GM12892 (cell line): ENCODE results near the gene FCGR2B.
"Not testable (repeated sequence)": the region's sequence is repeated elsewhere in the genome, so short reads cannot be mapped to it uniquely, and the experiment has no call there.

ENCODE experiments used
- DNase-seq: peaks from one replicate; pipeline ENCODE4 v3.0.0; 2011; ENCODE audit not compliant: insufficient read length
- FAIRE-seq: peaks from 2 replicates; lab custom pipeline; 2011; peaks lifted over from hg19 to GRCh38; lab: Jason Lieb, UNC
- POLR2A ChIP-seq: IDR thresholded peaks from 2 replicates; pipeline ENCODE4 v1.6.1; 2011; ENCODE audit warnings: low read depth, low read length, control low read depth
- POLR2AphosphoS5 ChIP-seq: IDR thresholded peaks from 2 replicates; pipeline ENCODE4 v1.6.1; 2011; ENCODE audit warnings: low read depth, low read length, control low read depth
- TAF1 ChIP-seq: IDR thresholded peaks from 2 replicates; pipeline ENCODE4 v1.6.1; 2011; ENCODE audit warnings: low read depth, mild to moderate bottlenecking, control low read depth, low read length, borderline replicate concordance

The FCGR2B gene

DNA sequence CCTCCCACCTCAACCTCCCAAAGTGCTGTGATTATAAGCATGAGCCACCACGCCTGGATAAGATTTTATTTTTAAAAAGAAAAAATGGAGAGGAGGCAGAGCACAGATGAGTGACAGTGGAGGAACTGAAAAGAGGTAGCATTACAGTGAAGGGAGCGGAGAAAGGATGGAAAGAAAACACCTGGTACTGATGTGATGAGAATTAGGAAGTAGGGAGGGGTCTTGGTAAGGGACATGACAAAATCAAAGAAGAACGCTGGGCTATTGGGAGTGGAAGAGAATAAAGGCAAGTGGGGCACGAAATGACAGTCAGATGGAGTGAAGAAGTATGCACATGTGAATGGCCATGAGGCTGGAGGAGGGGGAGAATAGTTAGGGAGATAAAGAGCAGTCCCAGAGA, 46.4 kb downstream of the FCGR2B start:
- no peak for DNase-seq
- FAIRE-seq: peak; percentile 87
- no peak for TF ChIP-seq POLR2A
- no peak for TF ChIP-seq POLR2AphosphoS5
- no peak for TF ChIP-seq TAF1

DNA sequence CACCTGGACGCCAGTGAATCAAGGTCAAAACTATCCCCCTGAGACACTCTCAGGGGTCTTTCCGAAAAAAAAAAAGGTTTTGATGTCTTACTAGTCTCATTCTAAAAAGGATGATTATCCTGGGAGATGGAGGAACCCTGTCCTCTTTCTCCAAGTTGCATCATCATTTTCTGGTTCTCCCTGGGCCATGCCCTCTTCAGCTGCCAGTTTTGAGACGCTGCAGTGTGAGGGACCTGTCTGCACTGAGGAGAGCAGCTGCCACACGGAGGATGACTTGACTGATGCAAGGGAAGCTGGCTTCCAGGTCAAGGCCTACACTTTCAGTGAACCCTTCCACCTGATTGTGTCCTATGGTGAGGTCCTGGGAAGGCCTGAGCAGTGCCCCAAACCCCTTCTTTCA, 47.6 kb downstream of the FCGR2B start:
- no peak for DNase-seq
- TF ChIP-seq POLR2A (no peak), POLR2AphosphoS5 (no peak), TAF1 (no peak)
- no peak for FAIRE-seq

DNA sequence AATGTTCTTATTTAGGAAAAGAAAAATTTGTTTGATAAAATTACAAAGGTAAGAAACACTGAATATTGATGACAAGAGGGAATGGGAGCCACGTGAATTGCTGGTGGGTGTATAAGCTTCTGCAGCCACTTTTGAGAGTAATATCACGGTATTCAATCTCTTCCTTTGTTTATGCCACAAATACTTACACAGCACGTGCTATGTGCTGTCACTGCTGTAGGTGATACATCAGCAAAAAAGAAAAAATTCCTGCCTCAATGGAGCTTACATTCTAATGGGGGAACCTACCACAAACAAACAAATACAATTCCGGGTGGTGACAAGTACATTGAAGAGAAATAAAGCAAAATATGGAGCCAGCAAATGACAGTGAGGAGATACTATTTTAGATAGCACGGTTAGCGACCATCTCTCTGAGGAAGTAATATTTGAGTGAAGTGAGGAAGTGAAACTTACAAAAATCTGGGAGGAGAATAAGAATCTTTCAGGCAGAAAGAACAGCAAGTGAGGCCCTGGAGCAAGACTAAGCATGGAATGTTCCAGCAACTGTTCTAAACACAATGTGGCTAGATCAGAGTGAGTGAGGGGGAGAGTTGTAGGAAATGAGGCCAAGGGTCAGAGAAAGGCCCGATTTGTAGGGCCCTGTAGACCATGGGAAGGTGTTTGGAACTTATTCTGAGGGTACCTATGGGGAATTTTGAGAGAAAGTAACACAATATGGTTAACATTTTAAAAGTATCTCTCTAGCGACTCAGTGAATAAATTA, 55.8 kb downstream of the FCGR2B start:
- TF ChIP-seq POLR2AphosphoS5 (no peak), TAF1 (no peak), POLR2A (no peak)
- FAIRE-seq: peak; percentile 56
- DNase-seq: no peak

DNA sequence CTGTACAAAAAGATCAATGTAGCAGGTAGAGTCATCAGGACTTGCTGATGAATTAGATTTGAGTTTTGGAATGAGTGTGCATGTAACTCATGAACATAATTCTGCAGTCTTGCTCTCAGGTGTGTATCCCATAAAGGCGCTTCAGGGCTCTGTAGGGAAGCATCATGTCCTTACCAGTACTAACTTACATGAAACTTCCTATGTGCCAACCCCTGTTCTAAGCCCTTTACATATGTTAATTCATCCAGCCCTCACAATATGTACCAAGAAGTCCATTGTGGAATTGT, 56.3 kb downstream of the FCGR2B start:
- FAIRE-seq: peak; percentile 50
- DNase-seq: no peak
- TF ChIP-seq TAF1 (no peak), POLR2AphosphoS5 (no peak), POLR2A (no peak)

DNA sequence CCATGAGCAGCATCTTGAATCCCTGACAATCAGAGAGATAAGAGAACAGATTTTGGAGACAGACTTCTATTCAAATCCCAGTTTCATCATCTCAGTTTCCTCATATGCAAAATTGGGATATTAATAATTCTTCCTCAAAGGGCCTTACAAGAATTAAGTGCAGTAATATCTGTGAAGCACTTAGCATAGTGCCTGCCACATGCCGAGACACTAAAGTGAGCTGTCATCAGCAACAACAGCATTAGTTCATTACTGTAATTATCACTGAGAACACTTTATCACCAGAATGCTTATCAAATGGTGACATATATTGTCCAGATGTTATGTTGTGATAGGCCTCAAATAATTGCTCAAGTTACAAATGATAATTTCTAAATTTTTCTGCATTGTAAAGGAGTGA, 57.5 kb downstream of the FCGR2B start:
- DNase-seq (no peak), FAIRE-seq (no peak)
- TF ChIP-seq TAF1: no peak

DNA sequence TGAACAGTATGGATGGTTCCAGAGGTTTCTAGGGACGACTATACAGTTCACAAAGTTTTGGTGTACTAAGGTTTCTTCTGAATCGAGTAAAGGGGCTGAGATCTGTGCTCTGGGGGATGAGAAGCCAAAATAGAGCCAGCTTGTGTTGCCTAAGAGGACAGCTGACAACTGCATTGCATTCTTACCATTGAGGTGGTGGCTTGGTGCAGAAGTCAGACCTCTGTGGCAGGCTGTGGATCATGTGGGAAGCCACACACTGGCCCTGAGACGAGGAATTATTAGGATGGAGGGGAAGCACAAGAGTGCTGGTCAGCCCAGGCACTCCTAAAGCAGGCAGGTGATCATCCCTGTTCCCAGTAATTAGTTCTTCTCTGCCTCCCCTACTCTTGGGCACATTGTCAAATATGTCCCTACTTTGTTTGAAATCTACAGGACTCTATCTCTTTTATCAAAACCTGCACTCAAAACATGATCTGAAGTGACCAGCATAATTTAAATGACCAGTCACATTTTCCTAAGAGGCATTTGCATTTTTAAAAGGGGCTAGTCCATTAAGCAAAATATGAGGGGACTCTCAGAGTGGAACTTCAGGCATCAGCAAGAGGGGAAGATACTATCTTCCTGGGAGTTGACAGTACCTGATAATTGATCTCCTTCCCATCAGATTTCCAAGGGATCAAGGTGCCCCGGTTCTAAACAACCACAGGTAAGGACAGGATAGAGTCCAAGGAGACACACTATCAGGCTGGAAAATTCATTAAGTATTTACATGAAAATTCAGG, 58.2 kb downstream of the FCGR2B start, which contains the start of gene FCRLB:
Gene FCRLB, plus strand, starts transcription at position 589 of the 782 bp plus-strand sequence. CDS start 1,129 bp downstream, outside the sequence.
- TF ChIP-seq POLR2AphosphoS5: no peak
- TF ChIP-seq POLR2A: no peak
- no peak for TF ChIP-seq TAF1
- FAIRE-seq: no peak
- no peak for DNase-seq

DNA sequence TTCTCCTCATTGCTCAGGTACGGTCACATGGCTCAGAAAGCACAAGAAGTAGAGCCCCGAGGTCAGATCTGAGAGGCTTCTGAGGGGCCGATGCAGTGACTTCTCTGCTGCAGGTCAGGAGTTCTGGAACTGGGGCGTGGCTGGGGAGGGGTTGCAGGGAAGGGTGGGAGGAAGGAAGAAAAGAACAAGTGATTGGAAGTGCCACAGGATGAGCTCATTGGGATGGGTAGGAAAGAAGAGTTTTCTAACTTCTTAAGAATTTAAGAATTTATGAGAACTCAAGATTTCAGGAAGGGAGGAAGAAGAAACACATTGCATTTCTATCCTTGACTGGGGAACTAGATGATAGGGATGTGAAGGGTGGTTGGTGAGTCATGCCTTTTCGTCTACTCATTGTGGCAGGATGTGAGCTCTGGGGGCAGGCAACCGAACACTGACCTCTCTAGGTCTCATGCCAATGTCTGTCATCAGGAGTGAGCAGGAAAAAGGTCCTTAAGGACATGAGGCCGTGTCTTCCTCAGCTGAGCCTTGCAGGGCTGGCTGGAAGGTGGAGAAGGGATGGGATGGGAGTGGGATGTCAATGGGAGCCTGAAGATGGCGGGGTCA, 58.9 kb downstream of the FCGR2B start:
- no peak for FAIRE-seq
- DNase-seq: no peak
- no peak for TF ChIP-seq POLR2AphosphoS5
- no peak for TF ChIP-seq TAF1
- no peak for TF ChIP-seq POLR2A

DNA sequence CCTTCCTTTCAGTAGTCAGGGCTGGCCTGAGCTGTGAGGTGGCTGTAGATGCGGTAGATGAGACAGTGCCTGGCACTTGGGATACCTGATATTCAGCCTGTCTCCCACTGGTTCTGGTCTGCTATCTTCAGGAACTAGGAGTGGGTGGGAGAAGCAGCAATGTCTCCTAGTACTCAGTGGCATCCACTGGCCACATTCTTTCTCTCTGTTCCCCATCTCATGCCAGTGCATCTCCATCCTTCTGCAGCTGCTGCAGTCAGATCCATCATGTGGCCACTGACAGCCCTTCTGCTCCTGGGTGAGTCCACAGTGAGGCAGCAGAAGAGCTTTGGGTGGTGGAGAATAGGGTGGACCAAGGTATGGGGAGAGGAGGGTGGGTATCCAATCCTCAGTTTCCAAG, 59.5 kb downstream of the FCGR2B start:
- DNase-seq: no peak
- FAIRE-seq: no peak
- TF ChIP-seq TAF1: no peak
- no peak for TF ChIP-seq POLR2A
- no peak for TF ChIP-seq POLR2AphosphoS5

DNA sequence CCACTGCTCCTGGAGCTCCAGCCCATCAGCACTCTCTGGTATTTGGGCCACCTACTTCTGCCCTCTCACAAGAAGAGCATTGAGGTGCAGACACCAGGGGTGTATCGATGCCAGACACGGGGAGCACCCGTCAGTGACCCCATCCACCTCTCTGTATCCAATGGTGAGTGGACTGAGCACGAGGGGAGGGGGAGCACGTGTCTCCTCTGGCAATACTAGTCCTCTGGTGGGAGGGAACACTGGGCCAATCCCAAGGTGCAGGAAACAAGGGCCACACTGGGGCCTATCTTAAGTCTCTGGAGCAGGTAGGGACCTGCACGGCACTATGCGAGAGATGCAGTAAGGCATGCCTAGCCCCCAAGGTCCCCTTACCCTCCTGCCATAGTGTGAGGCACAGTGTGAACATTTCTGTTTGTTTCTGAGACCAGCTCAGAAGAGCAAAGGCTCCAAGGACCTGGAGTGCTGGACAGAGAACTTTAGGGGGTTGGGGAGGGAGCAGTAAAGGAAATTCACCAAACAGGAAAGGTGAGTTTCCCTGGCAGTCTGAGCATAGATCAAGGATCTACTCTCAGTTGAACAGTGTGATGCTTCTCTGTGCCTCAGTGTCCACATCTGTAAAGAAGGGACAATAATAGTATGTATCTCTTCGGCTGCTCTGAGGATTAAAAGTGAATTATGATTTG, 60.7 kb downstream of the FCGR2B start:
- FAIRE-seq: no peak
- TF ChIP-seq TAF1 (no peak), POLR2A (no peak), POLR2AphosphoS5 (no peak)
- DNase-seq: no peak

DNA sequence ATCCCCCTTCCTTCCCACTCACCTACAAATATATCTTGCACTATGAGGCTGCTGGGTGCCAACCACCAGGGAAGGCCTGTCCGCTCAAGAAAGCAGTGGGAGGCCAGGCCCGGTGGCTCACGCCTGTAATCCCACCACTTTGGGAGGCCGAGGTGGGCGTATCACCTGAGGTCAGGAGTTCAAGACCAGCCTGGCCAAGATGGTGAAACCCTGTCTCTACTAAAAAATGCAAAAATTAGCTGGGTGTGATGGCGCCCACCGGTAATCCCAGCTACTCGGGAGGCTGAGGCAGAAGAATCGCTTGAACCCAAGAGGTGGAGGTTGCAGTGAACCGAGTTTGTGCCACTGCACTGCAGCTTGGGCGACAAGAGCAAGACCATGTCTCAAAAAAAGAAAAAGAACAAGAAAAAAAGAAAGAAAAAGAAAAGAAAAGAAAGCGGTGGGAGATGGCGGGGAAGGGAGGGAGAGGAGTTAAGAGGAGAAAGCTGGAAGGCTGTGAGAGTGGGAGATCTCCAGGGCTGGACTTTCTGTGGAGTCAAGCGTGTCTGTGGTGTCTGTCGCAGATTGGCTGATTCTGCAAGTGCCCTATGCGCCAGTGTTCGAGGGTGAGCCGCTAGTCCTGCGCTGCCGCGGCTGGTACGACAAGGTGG, 62.4 kb downstream of the FCGR2B start:
- DNase-seq, FAIRE-seq: not testable (repeated sequence)

DNA sequence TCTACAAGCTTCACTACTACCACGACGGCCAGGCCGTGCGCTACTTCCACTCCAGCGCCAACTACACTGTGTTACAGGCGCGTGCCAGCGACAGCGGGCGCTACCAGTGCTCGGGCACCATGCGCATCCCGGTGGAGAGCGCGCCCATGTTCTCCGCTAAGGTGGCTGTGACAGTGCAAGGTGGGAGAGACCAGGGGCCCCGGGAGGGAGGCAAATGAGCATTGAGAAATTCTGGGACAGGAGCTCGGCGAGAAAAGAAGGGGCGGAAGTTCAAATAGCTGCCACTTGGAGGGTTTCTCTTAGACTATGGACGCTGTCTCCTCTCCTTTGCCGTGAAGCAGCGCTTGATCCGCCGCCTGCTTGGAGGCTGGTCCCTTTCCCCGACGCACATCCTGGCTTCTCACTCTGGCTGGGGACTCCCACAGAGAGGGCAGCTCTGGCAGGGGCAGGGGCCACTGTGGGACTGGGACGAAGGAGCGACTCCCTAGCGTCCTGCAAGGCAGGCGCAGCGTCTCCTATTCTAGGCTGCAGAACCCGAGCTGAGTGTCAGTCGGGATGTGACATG, 63.0 kb downstream of the FCGR2B start:
- FAIRE-seq (no peak), DNase-seq (no peak)
- TF ChIP-seq POLR2AphosphoS5 (peak; percentile 34; the same call in 1 of the 2 replicates), POLR2A (no peak), TAF1 (no peak)
